Kidney (tissue), 14 donors: ENCODE results near the gene GIPC1. TPM values are rescaled to one million over a fixed set of nuclear protein-coding genes. Genes with fewer than 3 reads are reported as not detected.

Source experiments
- DNase-seq, 5 donors: peaks; one replicate each; pipeline ENCODE4 v3.0.0-alpha.2; 2013 to 2020
- FAIRE-seq: peaks from 2 replicates; lab custom pipeline; 2012; peaks lifted over from hg19 to GRCh38; lab: Jason Lieb, UNC
- H3K27ac ChIP-seq, 2 donors: one replicate each; pipeline ENCODE4 v1.7.0; 2013; ENCODE audit warnings: low read depth in 2 of 2, low read length in 2 of 2, inconsistent platforms in 1 of 2
- H3K27me3 ChIP-seq: one replicate; pipeline ENCODE4 v1.7.1; 2013; ENCODE audit warnings: low read length, inconsistent platforms; ENCODE audit not compliant: control insufficient read depth, insufficient read depth
- H3K36me3 ChIP-seq, 3 donors: one replicate each; pipeline versions ENCODE4 v1.7.0 to v1.7.1; 2013; ENCODE audit warnings: low read length in 3 of 3, control low read depth in 1 of 3, inconsistent platforms in 1 of 3; ENCODE audit not compliant: insufficient read depth in 3 of 3, control insufficient read depth in 2 of 3
- H3K4me1 ChIP-seq, 3 donors: one replicate each; pipeline versions ENCODE4 v1.7.0 to v1.7.1; 2013; ENCODE audit warnings: low read length in 3 of 3, inconsistent platforms in 1 of 3, low read depth in 1 of 3; ENCODE audit not compliant: control insufficient read depth in 2 of 3, insufficient read depth in 2 of 3
- H3K4me3 ChIP-seq, 3 donors: one replicate each; pipeline versions ENCODE4 v1.7.0 to v1.8.1; 2013; ENCODE audit warnings: low read length in 3 of 3, control low read depth in 1 of 3, inconsistent platforms in 1 of 3
- H3K9ac ChIP-seq, 3 donors: one replicate each; pipeline versions ENCODE4 v1.7.0 to v1.7.1; 2013; ENCODE audit warnings: low read length in 3 of 3, control low read depth in 1 of 3, inconsistent platforms in 1 of 3
- H3K9me3 ChIP-seq, 3 donors: one replicate each; pipeline versions ENCODE4 v1.7.0 to v1.7.1; 2013; ENCODE audit warnings: low read length in 3 of 3, control low read depth in 1 of 3, inconsistent platforms in 1 of 3; ENCODE audit not compliant: control insufficient read depth in 2 of 3, insufficient read depth in 1 of 3
- CTCF ChIP-seq: IDR thresholded peaks from 3 replicates; pipeline ENCODE4 v1.5.1; 2012; ENCODE audit warnings: mild to moderate bottlenecking, moderate library complexity, borderline replicate concordance; ENCODE audit not compliant: insufficient read depth; ENCODE audit errors: extremely low read depth
- intact Hi-C: fragments of 100-400 bp; cut with DNase I; formaldehyde crosslinking; loops from one replicate; pipeline ENCODE4 v1.11.1; 2022
- polyA plus RNA-seq: library from polyadenylated mRNA; stranded (reverse); fragments of 350-450 nt; fragmentation: Illumina TruSeq; extraction: RNeasy Lipid Tissue Mini Kit (QIAGEN cat#74804); gene quantifications from one replicate; pipeline ENCODE4 v1.2.3, GENCODE V29; 2014; ENCODE audit warnings: low read depth, low replicate concordance; ENCODE audit not compliant: insufficient read depth
- total RNA-seq: library from RNA; stranded (reverse); fragmentation: NEBNext Ultra II Directional; extraction: Animal tissue kit (Norgen Biotek cat#: 25700); gene quantifications from one replicate; pipeline ENCODE4 v1.2.1, GENCODE V29; 2021
- donor health status: control.
- donor health status: control.
- donor health status: control.
- donor health status: control.
- donor health status: control.
- donor health status: DM: yes; HTN: yes; CAD: no.
- donor health status: Normal renal cell carcinoma (clear cell type).

The GIPC1 gene
- total and polyA plus RNA-seq, 2 donors from 2014 or later: 94.6 to 137 TPM

GRCh38 chr19:14512406-14512961, 16.6 kb upstream of the GIPC1 start:
- H3K4me3 ChIP-seq: no peak overlapping the region
- H3K27me3 ChIP-seq: no peaks in the 10 kb centered on the region
- no peak overlapping the region for H3K9ac ChIP-seq
- DNase-seq (no peak), FAIRE-seq (no peak)
- H3K36me3 ChIP-seq: peaks cover 6 to 24% (median 22%) of the 10 kb centered on the region in 3 donors
- intact Hi-C loops: no loop called here
- H3K4me1 ChIP-seq: peaks cover 0 to 22% (median 22%) of the 10 kb centered on the region in 3 donors
- TF ChIP-seq CTCF: no peak
- no peaks in the 10 kb centered on the region for H3K9me3 ChIP-seq
- H3K27ac ChIP-seq: no peak overlapping the region

- no peak for TF ChIP-seq CTCF
- no peak overlapping the region for H3K4me3 ChIP-seq
- no peak overlapping the region for H3K27ac ChIP-seq
- DNase-seq (no peak), FAIRE-seq (no peak)
- no peaks in the 10 kb centered on the region for H3K9me3 ChIP-seq
- intact Hi-C loops: no loop called here
- no peaks in the 10 kb centered on the region for H3K27me3 ChIP-seq
- peaks cover 0 to 20% (median 19%) of the 10 kb centered on the region in 3 donors for H3K4me1 ChIP-seq
- H3K36me3 ChIP-seq: peaks cover 6 to 20% (median 19%) of the 10 kb centered on the region in 3 donors
- H3K9ac ChIP-seq: no peak overlapping the region
Measured at GRCh38 chr19:14511229-14511593, 15.3 kb upstream of the GIPC1 start.

GRCh38 chr19:14510311-14511228, 14.6 kb upstream of the GIPC1 start:
- intact Hi-C loops: no loop called here
- H3K27me3 ChIP-seq: no peaks in the 10 kb centered on the region
- H3K27ac ChIP-seq: no peak overlapping the region
- FAIRE-seq: no peak
- peaks cover 6 to 14% (median 13%) of the 10 kb centered on the region in 3 donors for H3K36me3 ChIP-seq
- H3K4me3 ChIP-seq: no peak overlapping the region
- no peak for DNase-seq
- H3K4me1 ChIP-seq: peaks cover 0 to 14% (median 12%) of the 10 kb centered on the region in 3 donors
- H3K9ac ChIP-seq: no peak overlapping the region
- TF ChIP-seq CTCF: no peak
- H3K9me3 ChIP-seq: no peaks in the 10 kb centered on the region
